ENCODE data around the gene GRID1. TPM values are rescaled to one million over a fixed set of nuclear protein-coding genes. Genes with fewer than 3 reads are reported as not detected.

The GRID1 gene
- polyA plus RNA-seq, 1 donor (not counting 4 experiments of a cell fraction or from before 2014, with no cell fraction given): 0.01 TPM

- no peak overlapping the region for H3K27ac ChIP-seq (ENCODE audit: control insufficient read depth, insufficient read depth, low read length)
- dilution Hi-C loops (cut with MboI; ENCODE audit: extremely low pct_ligation_motif_present, low sequenced_read_pairs): no loop called here
- no peaks in the 10 kb centered on the region for H3K36me3 ChIP-seq (ENCODE audit: control insufficient read depth in 2 of 2, extremely low read depth in 1 of 2, insufficient read depth in 2 of 2, low read length in 2 of 2)
- no peaks in the 10 kb centered on the region for H3K79me2 ChIP-seq (ENCODE audit: control insufficient read depth, insufficient read depth, low read length)
- FAIRE-seq: no peak
- H3K4me3 ChIP-seq (ENCODE audit: control insufficient read depth in 2 of 3, extremely low read depth in 1 of 3, insufficient read depth in 2 of 3, low read depth in 1 of 3, low read length in 3 of 3): no peak overlapping the region
- no peak for TF ChIP-seq CTCF (optimal IDR thresholded peaks at IDR 0.05 in 1 of 3, IDR thresholded peaks at IDR 0.05 in 1 of 3, conservative IDR thresholded peaks at IDR 0.05 in 1 of 3; ENCODE audit: extremely low read depth in 1 of 3, insufficient read depth in 2 of 3, low read length in 3 of 3)
- TF ChIP-seq EZH2 (IDR thresholded peaks at IDR 0.05; ENCODE audit: low read length): no peak
- H4K20me1 ChIP-seq (ENCODE audit: control insufficient read depth, extremely low read depth, insufficient read depth, low read length): no peaks in the 10 kb centered on the region
- DNase-seq (ENCODE audit: low read depth, low spot score): no peak
- no peaks in the 10 kb centered on the region for H3K9me3 ChIP-seq (ENCODE audit: control insufficient read depth, low read depth, low read length)
- H3K27me3 ChIP-seq (ENCODE audit: control insufficient read depth, extremely low read depth, insufficient read depth, low read length): no peaks in the 10 kb centered on the region
- H3K9ac ChIP-seq (ENCODE audit: control insufficient read depth, extremely low read depth, insufficient read depth, low read length): no peak overlapping the region
- no peak overlapping the region for H3K4me2 ChIP-seq (ENCODE audit: control insufficient read depth, extremely low read depth, insufficient read depth, low read depth, low read length)
- no peaks in the 10 kb centered on the region for H3K4me1 ChIP-seq (ENCODE audit: control insufficient read depth, extremely low read depth, insufficient read depth, low read length)
- no peaks in the 10 kb centered on the region for H3K9me1 ChIP-seq (ENCODE audit: control insufficient read depth, extremely low read depth, insufficient read depth, low read length)
- H2AFZ ChIP-seq (ENCODE audit: control insufficient read depth, low read length): no peak overlapping the region
Observed at GRCh38 chr10:86254526-86255174, 111.9 kb downstream of the GRID1 start.

GRCh38 chr10:86254081-86254480, 112.5 kb downstream of the GRID1 start:
- H3K9ac ChIP-seq (ENCODE audit: control insufficient read depth, extremely low read depth, insufficient read depth, low read length): no peak overlapping the region
- no peaks in the 10 kb centered on the region for H4K20me1 ChIP-seq (ENCODE audit: control insufficient read depth, extremely low read depth, insufficient read depth, low read length)
- no peak for DNase-seq (ENCODE audit: low read depth, low spot score)
- dilution Hi-C loops (cut with MboI; ENCODE audit: extremely low pct_ligation_motif_present, low sequenced_read_pairs): no loop called here
- no peak overlapping the region for H2AFZ ChIP-seq (ENCODE audit: control insufficient read depth, low read length)
- H3K4me1 ChIP-seq (ENCODE audit: control insufficient read depth, extremely low read depth, insufficient read depth, low read length): no peaks in the 10 kb centered on the region
- no peak for FAIRE-seq
- no peak overlapping the region for H3K4me2 ChIP-seq (ENCODE audit: control insufficient read depth, extremely low read depth, insufficient read depth, low read depth, low read length)
- H3K9me3 ChIP-seq (ENCODE audit: control insufficient read depth, low read depth, low read length): no peaks in the 10 kb centered on the region
- H3K79me2 ChIP-seq (ENCODE audit: control insufficient read depth, insufficient read depth, low read length): no peaks in the 10 kb centered on the region
- no peaks in the 10 kb centered on the region for H3K27me3 ChIP-seq (ENCODE audit: control insufficient read depth, extremely low read depth, insufficient read depth, low read length)
- H3K9me1 ChIP-seq (ENCODE audit: control insufficient read depth, extremely low read depth, insufficient read depth, low read length): no peaks in the 10 kb centered on the region
- no peak for TF ChIP-seq CTCF (optimal IDR thresholded peaks at IDR 0.05 in 1 of 3, IDR thresholded peaks at IDR 0.05 in 1 of 3, conservative IDR thresholded peaks at IDR 0.05 in 1 of 3; ENCODE audit: extremely low read depth in 1 of 3, insufficient read depth in 2 of 3, low read length in 3 of 3)
- TF ChIP-seq EZH2 (IDR thresholded peaks at IDR 0.05; ENCODE audit: low read length): no peak
- H3K27ac ChIP-seq (ENCODE audit: control insufficient read depth, insufficient read depth, low read length): no peak overlapping the region
- no peaks in the 10 kb centered on the region for H3K36me3 ChIP-seq (ENCODE audit: control insufficient read depth in 2 of 2, extremely low read depth in 1 of 2, insufficient read depth in 2 of 2, low read length in 2 of 2)
- H3K4me3 ChIP-seq (ENCODE audit: control insufficient read depth in 2 of 3, extremely low read depth in 1 of 3, insufficient read depth in 2 of 3, low read depth in 1 of 3, low read length in 3 of 3): no peak overlapping the region
